GM12864 (cell line): ENCODE results near the gene RAP2A.

Source experiments
- DNase-seq: peaks from one replicate; pipeline ENCODE4 v3.0.0-alpha.2; 2011; ENCODE audit warnings: low read depth
- H3K4me3 ChIP-seq: 2 replicates; pipeline ENCODE4 v1.5.1; 2011; ENCODE audit warnings: mild to moderate bottlenecking, low read depth, low read length, control low read depth
- TF ChIP-seq, protein P1 (sequence below): IDR thresholded peaks from 2 replicates; pipeline ENCODE4 v1.5.1; 2011; ENCODE audit warnings: low read depth, mild to moderate bottlenecking, moderate library complexity, low read length, control low read depth, inconsistent platforms; ENCODE audit errors: missing control alignments

RAP2A gene

DNA sequence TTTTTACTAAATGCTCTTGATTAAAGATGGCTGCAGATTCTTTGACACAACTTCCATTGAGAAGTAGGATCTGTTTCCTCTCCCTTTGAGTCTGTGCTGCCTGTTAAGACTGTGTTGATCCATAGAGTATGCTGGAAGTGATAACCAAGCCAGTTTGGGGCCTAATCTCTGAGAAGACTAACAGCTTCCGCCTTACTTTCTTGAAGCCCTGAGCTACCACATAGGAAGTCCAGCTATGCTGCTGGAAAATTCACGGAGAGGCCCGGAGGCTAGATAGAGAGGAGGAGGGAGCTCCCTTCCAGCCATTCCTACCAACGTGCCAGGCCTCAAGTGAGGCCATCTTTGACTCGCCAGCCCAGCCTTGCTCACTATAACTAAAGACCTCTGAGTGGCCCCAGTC is 12.5 kb downstream of the RAP2A start:
- no peak overlapping the region for H3K4me3 ChIP-seq
- no peak for DNase-seq
- TF ChIP-seq, protein P1, sequence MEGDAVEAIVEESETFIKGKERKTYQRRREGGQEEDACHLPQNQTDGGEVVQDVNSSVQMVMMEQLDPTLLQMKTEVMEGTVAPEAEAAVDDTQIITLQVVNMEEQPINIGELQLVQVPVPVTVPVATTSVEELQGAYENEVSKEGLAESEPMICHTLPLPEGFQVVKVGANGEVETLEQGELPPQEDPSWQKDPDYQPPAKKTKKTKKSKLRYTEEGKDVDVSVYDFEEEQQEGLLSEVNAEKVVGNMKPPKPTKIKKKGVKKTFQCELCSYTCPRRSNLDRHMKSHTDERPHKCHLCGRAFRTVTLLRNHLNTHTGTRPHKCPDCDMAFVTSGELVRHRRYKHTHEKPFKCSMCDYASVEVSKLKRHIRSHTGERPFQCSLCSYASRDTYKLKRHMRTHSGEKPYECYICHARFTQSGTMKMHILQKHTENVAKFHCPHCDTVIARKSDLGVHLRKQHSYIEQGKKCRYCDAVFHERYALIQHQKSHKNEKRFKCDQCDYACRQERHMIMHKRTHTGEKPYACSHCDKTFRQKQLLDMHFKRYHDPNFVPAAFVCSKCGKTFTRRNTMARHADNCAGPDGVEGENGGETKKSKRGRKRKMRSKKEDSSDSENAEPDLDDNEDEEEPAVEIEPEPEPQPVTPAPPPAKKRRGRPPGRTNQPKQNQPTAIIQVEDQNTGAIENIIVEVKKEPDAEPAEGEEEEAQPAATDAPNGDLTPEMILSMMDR = no peak

DNA sequence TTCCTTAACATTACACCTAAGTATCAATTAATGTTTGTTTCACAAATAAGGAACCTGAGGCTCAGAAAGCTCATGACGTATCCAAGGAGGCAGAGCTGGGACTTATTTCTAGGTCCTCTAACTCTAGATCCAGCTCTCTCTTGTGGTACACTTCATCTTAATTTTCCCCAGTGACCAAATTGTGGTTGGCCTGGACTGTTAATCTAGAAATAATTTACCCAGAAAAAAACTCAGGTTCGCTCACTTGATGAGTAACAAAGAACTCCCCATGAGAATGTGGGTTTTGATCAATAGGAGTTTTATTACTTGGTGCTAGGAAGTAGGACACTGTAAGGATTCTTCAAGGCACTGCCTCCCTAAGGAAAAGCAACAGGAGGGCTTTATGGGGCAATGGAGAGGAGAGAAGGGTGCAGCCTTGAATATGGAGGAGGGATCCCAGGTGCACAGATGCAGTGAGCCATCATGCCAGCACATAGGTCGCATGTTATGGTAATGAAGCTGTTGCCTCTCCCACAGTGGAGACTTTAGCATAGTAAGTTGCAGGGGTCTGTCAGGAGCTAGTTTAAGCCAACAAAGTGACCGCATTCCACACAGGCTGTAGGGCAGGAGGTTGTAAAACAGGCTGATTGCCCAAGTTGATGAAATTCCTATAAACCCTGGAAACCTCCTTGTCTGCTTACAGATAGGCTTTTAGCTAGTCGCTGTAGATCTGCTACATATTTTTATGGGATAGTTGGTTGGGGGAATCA is 14.7 kb downstream of the RAP2A start:
- no peak overlapping the region for H3K4me3 ChIP-seq
- TF ChIP-seq, protein P1 = no peak
- DNase-seq = no peak

DNA sequence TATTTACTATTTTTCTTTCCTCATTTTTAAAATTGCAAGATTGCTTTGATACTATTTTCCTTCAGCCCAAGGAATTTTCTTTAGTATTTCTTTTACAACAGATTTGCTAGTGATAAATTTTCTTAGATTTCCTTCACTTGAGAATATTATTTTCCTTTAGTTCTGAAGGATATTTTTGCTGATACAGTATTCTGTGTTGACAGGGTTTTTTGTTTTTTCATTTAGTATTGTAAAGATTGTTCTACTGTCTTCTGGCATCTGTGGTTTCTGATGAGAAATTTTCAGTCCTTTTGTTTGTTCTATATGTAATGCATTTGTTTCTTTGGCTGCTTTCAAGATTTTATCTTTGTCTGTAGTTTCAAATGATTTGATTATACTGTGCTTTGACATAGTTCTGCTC is 20.7 kb downstream of the RAP2A start:
- TF ChIP-seq, protein P1 = no peak
- DNase-seq = no peak
- H3K4me3 ChIP-seq = no peak overlapping the region

DNA sequence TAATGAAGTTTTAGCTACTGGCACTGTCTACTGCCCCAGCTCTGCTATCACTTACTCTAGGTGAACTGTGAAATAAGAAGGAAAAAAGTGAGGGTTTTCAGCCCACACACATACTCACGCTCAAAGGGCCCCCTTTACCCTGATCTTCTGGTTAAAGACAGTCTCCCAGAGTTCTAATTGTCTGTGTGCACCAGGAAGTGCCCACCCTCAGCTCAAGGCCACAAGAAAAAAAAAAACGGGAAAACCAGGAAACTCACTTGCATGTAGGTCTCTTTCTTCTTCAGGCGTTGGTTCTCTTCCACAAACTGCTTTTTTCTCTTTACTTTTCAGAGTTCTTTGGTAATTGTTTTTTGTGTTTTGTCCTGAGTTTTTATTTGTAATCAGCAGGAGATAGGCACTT is 22.1 kb downstream of the RAP2A start:
- DNase-seq = no peak
- H3K4me3 ChIP-seq = no peak overlapping the region
- TF ChIP-seq, protein P1 = no peak

DNA sequence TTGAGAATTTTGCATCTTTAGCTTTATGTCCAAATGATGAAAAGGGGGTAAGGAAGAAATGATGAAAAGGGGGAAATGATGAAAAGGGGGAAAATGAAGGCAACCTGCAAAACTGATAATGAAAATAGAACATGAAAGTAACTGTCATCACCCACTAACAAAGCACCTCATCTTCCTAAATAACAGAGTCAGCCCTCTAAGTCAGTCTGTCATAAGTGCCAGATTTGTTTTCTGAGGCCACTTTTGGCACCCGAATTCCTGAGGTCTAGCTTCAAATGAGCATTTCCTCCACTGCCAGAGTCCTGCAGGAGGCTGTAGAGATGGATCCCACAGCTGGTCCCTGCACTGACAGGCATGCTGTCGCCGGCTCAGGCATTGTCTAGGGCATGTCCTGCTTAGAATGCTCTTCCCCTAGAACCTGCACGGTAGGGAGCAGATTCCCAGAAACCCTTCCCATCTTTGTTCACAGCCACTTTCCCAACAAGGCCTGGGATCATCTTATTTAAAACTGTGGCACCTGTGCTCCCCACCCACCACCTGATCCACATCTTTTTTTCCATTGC is 25.3 kb downstream of the RAP2A start:
- no peak for DNase-seq
- peak overlapping the region; percentile 27 for H3K4me3 ChIP-seq
- TF ChIP-seq, protein P1 = no peak

DNA sequence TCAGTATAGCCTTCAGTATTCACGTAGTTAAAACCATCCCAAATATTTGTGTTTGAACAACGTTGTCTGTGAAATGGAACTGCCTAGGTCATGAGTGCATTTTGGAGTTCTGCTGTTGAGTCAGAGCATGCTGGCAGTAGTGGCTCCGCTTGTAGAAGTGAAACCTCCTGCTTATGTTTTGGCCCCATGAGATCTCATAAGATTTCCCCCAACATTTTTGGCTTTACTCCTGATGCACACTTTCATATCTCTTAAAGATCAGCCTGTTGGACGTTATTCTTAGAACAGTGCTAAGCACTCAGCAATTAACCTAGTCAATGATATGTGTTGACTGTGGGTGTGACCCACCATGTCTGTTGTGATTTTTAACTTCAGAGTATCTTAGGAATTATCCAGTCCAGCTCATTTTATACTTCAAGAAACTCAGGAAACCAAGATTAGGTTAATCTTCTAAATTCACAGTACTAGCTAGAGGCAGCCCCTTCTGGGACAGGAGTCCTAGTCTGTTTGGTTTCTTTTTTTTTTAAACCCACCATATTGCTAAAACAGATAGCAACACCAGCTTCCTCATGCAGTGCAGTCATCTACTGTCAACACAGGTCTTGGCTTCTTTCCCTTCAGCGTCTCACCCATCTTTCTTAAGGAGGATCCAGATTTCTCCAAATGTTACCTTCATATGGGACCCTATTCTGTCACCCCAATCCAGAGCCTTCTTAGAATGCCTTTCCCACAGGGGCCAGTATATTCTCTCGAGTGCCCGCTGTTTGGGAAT is 26.2 kb downstream of the RAP2A start:
- H3K4me3 ChIP-seq = peak overlapping the region; percentile 27; the same call in 1 of the 2 replicates
- DNase-seq = peak; percentile 85
- TF ChIP-seq, protein P1 = no peak
